DND-41 (cell line): Measurements from ENCODE around the gene GFOD1.

ENCODE experiments used
- EZH2 ChIP-seq: IDR thresholded peaks from 3 replicates; pipeline ENCODE4 v1.6.1; 2012; ENCODE audit warnings: borderline replicate concordance, low read depth, mild to moderate bottlenecking, moderate library complexity, low read length, inconsistent platforms; ENCODE audit not compliant: severe bottlenecking
- TF ChIP-seq, protein P1 (sequence below): IDR thresholded peaks from 2 replicates; pipeline ENCODE4 v1.5.1; 2012; ENCODE audit warnings: borderline replicate concordance, low read length, moderate library complexity, mild to moderate bottlenecking; ENCODE audit not compliant: poor library complexity, severe bottlenecking; ENCODE audit errors: extremely low read depth

DNA sequence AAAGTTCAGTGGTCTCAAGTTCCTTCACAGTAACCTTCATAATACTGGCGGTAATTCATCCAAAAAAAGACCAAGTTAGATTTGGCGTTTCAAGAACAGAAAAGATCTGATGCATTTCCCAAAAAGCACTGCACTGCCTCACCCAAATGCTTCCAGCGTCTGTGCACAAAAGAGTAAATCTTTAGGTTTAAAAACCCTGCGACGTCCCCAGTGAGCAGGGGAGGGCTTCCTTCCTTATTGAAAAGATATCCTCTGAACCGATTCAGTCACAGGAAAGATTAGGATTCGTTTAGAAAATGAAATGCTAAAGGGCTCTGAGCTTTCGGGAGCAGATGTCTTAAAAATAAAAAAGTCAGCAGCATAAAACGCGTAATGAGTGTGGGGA is 159.7 kb downstream of the GFOD1 start:
- TF ChIP-seq, protein P1, sequence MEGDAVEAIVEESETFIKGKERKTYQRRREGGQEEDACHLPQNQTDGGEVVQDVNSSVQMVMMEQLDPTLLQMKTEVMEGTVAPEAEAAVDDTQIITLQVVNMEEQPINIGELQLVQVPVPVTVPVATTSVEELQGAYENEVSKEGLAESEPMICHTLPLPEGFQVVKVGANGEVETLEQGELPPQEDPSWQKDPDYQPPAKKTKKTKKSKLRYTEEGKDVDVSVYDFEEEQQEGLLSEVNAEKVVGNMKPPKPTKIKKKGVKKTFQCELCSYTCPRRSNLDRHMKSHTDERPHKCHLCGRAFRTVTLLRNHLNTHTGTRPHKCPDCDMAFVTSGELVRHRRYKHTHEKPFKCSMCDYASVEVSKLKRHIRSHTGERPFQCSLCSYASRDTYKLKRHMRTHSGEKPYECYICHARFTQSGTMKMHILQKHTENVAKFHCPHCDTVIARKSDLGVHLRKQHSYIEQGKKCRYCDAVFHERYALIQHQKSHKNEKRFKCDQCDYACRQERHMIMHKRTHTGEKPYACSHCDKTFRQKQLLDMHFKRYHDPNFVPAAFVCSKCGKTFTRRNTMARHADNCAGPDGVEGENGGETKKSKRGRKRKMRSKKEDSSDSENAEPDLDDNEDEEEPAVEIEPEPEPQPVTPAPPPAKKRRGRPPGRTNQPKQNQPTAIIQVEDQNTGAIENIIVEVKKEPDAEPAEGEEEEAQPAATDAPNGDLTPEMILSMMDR = no peak
- TF ChIP-seq EZH2 = no peak
